Measurements from ENCODE around the gene CARD11. TPM values are rescaled to one million over a fixed set of nuclear protein-coding genes. Genes with fewer than 3 reads are reported as not detected.

Gene CARD11
- polyA plus RNA-seq, 1 donor from 2014 or later: not detected

GRCh38 chr7:3032256-3032655 is 11.4 kb downstream of the CARD11 start:
- Histone ChIP-seq H3F3A (ENCODE audit: insufficient read depth, low read length, poor library complexity, severe bottlenecking) (no peaks in the 10 kb centered on the region), H3K36me3 (ENCODE audit: insufficient read depth, low read length) (no peaks in the 10 kb centered on the region), H2AFZ (ENCODE audit: low read depth, low read length) (no peak overlapping the region), H3K4me3 (ENCODE audit: low read length) (no peak overlapping the region), H3K27ac (ENCODE audit: low read length) (no peak overlapping the region), H3K9me3 (ENCODE audit: low read length) (no peaks in the 10 kb centered on the region), H3K79me2 (replicated peaks; ENCODE audit: insufficient read depth, low read length) (no peaks in the 10 kb centered on the region), H3K9me2 (ENCODE audit: insufficient read depth, low read length) (no peaks in the 10 kb centered on the region), H4K20me1 (ENCODE audit: insufficient read depth) (no peaks in the 10 kb centered on the region), H3K27me3 (ENCODE audit: insufficient read depth, low read depth, low read length) (no peaks in the 10 kb centered on the region), H3K4me2 (ENCODE audit: low read length) (no peak overlapping the region), H3K9ac (ENCODE audit: low read length) (no peak overlapping the region)
- TF ChIP-seq CTCF (IDR thresholded peaks at IDR 0.05; ENCODE audit: poor library complexity, severe bottlenecking): no peak
- no peak for TF ChIP-seq SMC3 (conservative IDR thresholded peaks at IDR 0.05; ENCODE audit: poor library complexity)
- TF ChIP-seq EP300 (conservative IDR thresholded peaks at IDR 0.05; ENCODE audit: poor library complexity, severe bottlenecking): no peak
- no peak for TF ChIP-seq EZH2 (IDR thresholded peaks at IDR 0.05; ENCODE audit: borderline replicate concordance, insufficient read depth, low read length, poor library complexity, severe bottlenecking)
- TF ChIP-seq REST (IDR thresholded peaks at IDR 0.05; ENCODE audit: borderline replicate concordance): no peak
- TF ChIP-seq RAD21 (conservative IDR thresholded peaks at IDR 0.05): no peak
- no peak for TF ChIP-seq MXI1 (conservative IDR thresholded peaks at IDR 0.05; ENCODE audit: poor library complexity, severe bottlenecking)
- TF ChIP-seq POLR2AphosphoS5 (IDR thresholded peaks at IDR 0.05): no peak
- no peak for TF ChIP-seq TAF1 (IDR thresholded peaks at IDR 0.05; ENCODE audit: low read depth)

- Histone ChIP-seq H3K9me3 (ENCODE audit: low read length) (no peaks in the 10 kb centered on the region), H3K27ac (ENCODE audit: low read length) (no peak overlapping the region), H3K79me2 (replicated peaks; ENCODE audit: insufficient read depth, low read length) (no peaks in the 10 kb centered on the region), H3K36me3 (ENCODE audit: insufficient read depth, low read length) (no peaks in the 10 kb centered on the region), H3K9me2 (ENCODE audit: insufficient read depth, low read length) (no peaks in the 10 kb centered on the region), H2AFZ (ENCODE audit: low read depth, low read length) (no peak overlapping the region), H3K4me3 (ENCODE audit: low read length) (no peak overlapping the region), H3K9ac (ENCODE audit: low read length) (no peak overlapping the region), H4K20me1 (ENCODE audit: insufficient read depth) (no peaks in the 10 kb centered on the region), H3F3A (ENCODE audit: insufficient read depth, low read length, poor library complexity, severe bottlenecking) (no peaks in the 10 kb centered on the region), H3K4me2 (ENCODE audit: low read length) (no peak overlapping the region), H3K27me3 (ENCODE audit: insufficient read depth, low read depth, low read length) (no peaks in the 10 kb centered on the region)
- TF ChIP-seq MXI1 (conservative IDR thresholded peaks at IDR 0.05; ENCODE audit: poor library complexity, severe bottlenecking) (no peak), EZH2 (IDR thresholded peaks at IDR 0.05; ENCODE audit: borderline replicate concordance, insufficient read depth, low read length, poor library complexity, severe bottlenecking) (no peak), SMC3 (conservative IDR thresholded peaks at IDR 0.05; ENCODE audit: poor library complexity) (no peak), EP300 (conservative IDR thresholded peaks at IDR 0.05; ENCODE audit: poor library complexity, severe bottlenecking) (no peak), RAD21 (conservative IDR thresholded peaks at IDR 0.05) (no peak), CTCF (IDR thresholded peaks at IDR 0.05; ENCODE audit: poor library complexity, severe bottlenecking) (no peak)
These were observed 14.5 kb downstream of the CARD11 start for GRCh38 chr7:3029138-3029537.
